Measurements from ENCODE around the gene F7.

- TF ChIP-seq POLR2A (IDR thresholded peaks at IDR 0.05), result no peak
- TF ChIP-seq, protein P1, sequence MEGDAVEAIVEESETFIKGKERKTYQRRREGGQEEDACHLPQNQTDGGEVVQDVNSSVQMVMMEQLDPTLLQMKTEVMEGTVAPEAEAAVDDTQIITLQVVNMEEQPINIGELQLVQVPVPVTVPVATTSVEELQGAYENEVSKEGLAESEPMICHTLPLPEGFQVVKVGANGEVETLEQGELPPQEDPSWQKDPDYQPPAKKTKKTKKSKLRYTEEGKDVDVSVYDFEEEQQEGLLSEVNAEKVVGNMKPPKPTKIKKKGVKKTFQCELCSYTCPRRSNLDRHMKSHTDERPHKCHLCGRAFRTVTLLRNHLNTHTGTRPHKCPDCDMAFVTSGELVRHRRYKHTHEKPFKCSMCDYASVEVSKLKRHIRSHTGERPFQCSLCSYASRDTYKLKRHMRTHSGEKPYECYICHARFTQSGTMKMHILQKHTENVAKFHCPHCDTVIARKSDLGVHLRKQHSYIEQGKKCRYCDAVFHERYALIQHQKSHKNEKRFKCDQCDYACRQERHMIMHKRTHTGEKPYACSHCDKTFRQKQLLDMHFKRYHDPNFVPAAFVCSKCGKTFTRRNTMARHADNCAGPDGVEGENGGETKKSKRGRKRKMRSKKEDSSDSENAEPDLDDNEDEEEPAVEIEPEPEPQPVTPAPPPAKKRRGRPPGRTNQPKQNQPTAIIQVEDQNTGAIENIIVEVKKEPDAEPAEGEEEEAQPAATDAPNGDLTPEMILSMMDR (IDR thresholded peaks at IDR 0.05 in 8 of 11, conservative IDR thresholded peaks at IDR 0.05 in 3 of 11), result no peak
These were observed 38.8 kb upstream of the F7 start for GRCh38 chr13:113066746-113067145.

All from spleen (tissue), 7 donors.